H1 (cell line): ENCODE data around the gene UBE2F. TPM values are rescaled to one million over a fixed set of nuclear protein-coding genes. Genes with fewer than 3 reads are reported as not detected.

Experiments used
- ASH2L ChIP-seq: fragments of 200-600, 300-600 bp; sonication (generic); IDR thresholded peaks from one replicate; pipeline ENCODE4 v1.7.1; 2017; ENCODE audit warnings: low read length
- CTCF ChIP-seq, 3 experiments: IDR thresholded peaks; 1 replicate in 2 of 3; 2 replicates in 1 of 3; pipeline versions ENCODE4 v1.5.1 to v1.6.1; 2011; ENCODE audit warnings: low read length in 3 of 3, mild to moderate bottlenecking in 3 of 3, inconsistent platforms in 2 of 3, low read depth in 1 of 3, moderate library complexity in 1 of 3; ENCODE audit not compliant: insufficient read depth in 1 of 3; ENCODE audit errors: control extremely low read depth in 1 of 3
- JUND ChIP-seq: IDR thresholded peaks from 2 replicates; pipeline ENCODE4 v1.6.1; 2011; ENCODE audit warnings: mild to moderate bottlenecking, improper control_type of control experiment, low read length
- NRF1 ChIP-seq: IDR thresholded peaks from 2 replicates; pipeline ENCODE4 v1.6.1; 2011; ENCODE audit warnings: mild to moderate bottlenecking, low read depth, low read length, improper control_type of control experiment
- RAD21 ChIP-seq, 2 experiments: IDR thresholded peaks in 1 of 2; conservative IDR thresholded peaks in 1 of 2; 2 replicates each; pipeline ENCODE4 v1.6.1; 2011; ENCODE audit warnings: low read depth in 2 of 2, low read length in 2 of 2, improper control_type of control experiment in 1 of 2, inconsistent platforms in 1 of 2, mild to moderate bottlenecking in 1 of 2, moderate library complexity in 1 of 2
- SIX5 ChIP-seq: IDR thresholded peaks from 2 replicates; pipeline ENCODE4 v1.6.1; 2011; ENCODE audit warnings: mild to moderate bottlenecking, low read depth, low read length
- SUZ12 ChIP-seq: fragments of 200-600 bp; sonication (generic); IDR thresholded peaks from 2 replicates; pipeline ENCODE4 v1.6.1; 2012; ENCODE audit warnings: mild to moderate bottlenecking, inconsistent platforms, low read length, moderate library complexity, mixed read lengths
- polyA plus RNA-seq, 7 experiments: library from polyadenylated mRNA; depleted of rRNA in 3 of 7; stranded (reverse) in 5 of 7; unstranded in 2 of 7; fragments of >200 nt in 5 of 7; fragments of 200-250 nt in 2 of 7; gene quantifications; 1 replicate in 5 of 7; 2 replicates in 1 of 7; 4 replicates in 1 of 7; pipeline versions ENCODE4 v1.2.1 to v1.2.3, GENCODE V29; 2011 to 2013; ENCODE audit warnings: missing spikeins in 2 of 7, mixed read lengths in 2 of 7
- total RNA-seq: library from RNA; stranded (reverse); fragmentation: NEBNext Ultra II Directional; extraction: Animal tissue kit (Norgen Biotek cat#: 25700); gene quantifications from 2 replicates; pipeline ENCODE4 v1.2.1, GENCODE V29; 2021

UBE2F gene
- total and polyA plus RNA-seq, 2 of the 8 experiments (the other 6 are each of a cell fraction or from before 2014, with no cell fraction given) = 43.3 to 59.8 TPM

- TF ChIP-seq CTCF (IDR thresholded peaks at IDR 0.05; ENCODE audit: control extremely low read depth in 1 of 3, insufficient read depth in 1 of 3, low read depth in 1 of 3, low read length in 3 of 3) (peak in 2 of 3 experiments; percentile 14 to 36; a peak in 2 of 4 replicates), JUND (no peak), SUZ12 (0 out of 2 replicates have a peak, but pooled peaks have one; percentile 6), ASH2L (no peak), NRF1 (no peak), RAD21 (IDR thresholded peaks at IDR 0.05 in 1 of 2, conservative IDR thresholded peaks at IDR 0.05 in 1 of 2; ENCODE audit: low read depth in 2 of 2, low read length in 2 of 2) (peak in 1 of 2 experiments; percentile 22; a peak in 1 of 4 replicates), SIX5 (no peak)
These were observed 10.4 kb upstream of the UBE2F start (continued) for GRCh38 chr2:237956402-237956736.
